Astrocyte of the hippocampus (primary cell): Measurements from ENCODE around the gene LIMS1.
"Not testable (repeated sequence)": the region's sequence is repeated elsewhere in the genome, so short reads cannot be mapped to it uniquely, and the experiment has no call there.

Experiments
- DNase-seq: peaks from one replicate; pipeline ENCODE4 v3.0.0; 2011; ENCODE audit warnings: low read depth, low spot score

Gene LIMS1

DNA sequence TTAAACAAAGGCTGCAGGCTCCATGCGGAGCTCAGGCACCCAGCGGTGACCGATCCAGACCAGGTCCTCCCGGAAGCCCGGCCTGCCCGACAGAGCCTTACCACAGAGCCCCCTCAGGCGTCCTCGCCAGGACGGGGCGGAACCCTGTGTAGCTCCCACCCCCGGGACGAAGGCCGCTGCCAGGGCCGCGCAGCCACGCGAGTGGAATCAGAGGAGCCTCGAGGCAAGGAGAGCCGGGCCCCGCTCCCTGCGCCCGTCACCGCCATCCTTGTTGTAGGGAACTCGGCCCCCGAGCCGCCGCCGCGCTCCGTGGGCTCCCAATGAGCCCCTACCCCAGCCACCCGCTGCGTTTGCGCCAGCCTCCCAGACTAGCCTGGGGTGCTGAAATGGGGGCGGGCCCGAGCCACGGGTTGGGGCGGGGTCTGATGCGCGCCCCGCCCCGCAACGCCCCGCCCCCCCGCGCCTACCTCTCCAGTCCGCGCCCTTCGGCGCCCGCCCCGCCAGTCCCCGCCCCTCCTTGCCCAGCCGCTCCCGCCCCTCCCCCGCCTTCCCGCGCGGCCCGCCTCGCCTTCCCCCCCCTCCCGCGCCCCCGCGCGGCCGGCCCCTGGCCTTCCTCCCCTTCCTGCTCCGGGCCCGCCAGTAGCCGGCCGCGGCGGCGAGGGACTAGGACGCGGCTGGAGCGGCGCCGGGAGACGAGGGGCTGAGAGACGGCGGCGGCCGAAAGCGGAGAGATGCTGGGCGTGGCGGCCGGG lies at the start of gene LIMS1:
Gene LIMS1 (plus strand): TSS at position 639 of the 752 bp plus-strand sequence. CDS start 93 bp downstream, at position 732.
- peak; percentile 96 for DNase-seq

DNA sequence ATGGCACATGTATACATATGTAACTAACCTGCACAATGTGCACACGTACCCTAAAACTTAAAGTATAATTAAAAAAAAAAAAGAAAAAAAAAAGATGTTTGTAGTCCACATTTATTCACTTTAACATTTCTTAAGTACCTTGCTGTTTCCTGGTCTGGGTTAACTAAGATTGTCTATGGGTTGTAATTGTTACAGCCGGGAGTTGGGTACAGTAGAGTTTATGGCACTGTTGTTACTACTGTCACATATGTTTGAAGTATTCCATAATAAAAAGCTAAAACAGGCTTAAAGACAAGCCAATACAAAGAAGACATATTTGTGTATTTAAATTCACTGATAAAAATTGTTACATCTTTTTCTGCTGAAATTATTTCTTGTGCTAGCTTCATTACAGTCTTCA lies 49.0 kb upstream of the LIMS1 start:
- DNase-seq = no peak

- no peak for DNase-seq
Measured at GRCh38 chr2:108490506-108491122, 43.7 kb upstream of the LIMS1 start.

DNA sequence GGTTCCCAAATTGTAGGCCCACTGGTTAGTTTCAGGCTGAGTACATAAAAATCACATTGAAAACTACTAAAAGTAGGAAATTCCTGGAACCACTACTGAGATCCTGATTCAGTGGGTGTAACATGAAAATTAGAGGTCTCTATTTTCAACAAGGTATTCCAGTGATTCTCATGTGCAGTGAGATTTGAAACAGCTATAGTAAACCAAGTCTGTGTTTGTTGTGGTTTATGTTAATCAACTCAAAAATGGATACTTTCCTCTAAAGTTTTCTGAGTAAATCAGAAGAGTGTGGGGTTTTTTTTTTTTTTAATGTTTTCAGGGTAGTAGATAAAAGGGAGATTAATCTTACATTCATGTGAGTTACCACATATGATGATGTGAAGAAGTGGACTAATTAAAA lies 42.4 kb upstream of the LIMS1 start:
- peak; percentile 7 for DNase-seq

DNA sequence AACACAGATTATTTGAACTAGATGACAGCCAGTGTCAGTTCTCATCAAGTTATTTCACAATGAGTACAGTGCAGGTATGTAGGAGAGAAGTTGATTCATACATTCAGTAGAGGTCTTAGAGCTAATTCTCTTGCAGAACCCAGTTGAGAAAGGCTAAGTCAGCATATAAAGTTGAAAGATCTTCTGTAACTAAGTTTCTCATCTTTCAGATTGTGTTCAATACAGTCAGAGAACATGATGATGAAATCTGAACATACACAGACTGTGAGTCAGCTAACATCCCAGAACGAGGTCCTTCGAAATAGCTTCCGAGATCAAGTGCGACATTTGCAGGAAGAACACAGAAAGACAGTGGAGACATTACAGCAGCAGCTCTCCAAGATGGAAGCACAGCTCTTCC lies 41.9 kb upstream of the LIMS1 start:
- DNase-seq = peak; percentile 81

- DNase-seq = not testable (repeated sequence)
Measured at GRCh38 chr2:108496167-108496566, 38.1 kb upstream of the LIMS1 start.

DNA sequence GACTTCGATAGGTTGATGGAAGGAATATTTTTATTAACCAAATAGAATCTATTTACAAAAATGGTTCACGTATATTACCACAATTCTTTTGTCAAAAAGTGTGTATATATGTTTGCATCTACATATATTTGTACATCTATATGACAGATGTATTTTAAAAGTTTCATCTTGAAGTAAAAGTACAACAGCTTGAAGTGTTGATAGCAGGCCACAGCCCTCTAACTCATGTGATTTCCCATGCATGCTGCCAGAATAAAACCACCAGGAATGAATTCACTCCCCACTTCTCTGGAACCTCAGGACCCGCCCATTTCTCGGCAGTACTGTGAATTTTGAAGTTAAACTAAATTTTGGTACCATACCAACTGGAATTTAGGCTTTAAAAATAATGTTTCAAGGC lies 26.6 kb upstream of the LIMS1 start:
- peak; percentile 67 for DNase-seq

DNA sequence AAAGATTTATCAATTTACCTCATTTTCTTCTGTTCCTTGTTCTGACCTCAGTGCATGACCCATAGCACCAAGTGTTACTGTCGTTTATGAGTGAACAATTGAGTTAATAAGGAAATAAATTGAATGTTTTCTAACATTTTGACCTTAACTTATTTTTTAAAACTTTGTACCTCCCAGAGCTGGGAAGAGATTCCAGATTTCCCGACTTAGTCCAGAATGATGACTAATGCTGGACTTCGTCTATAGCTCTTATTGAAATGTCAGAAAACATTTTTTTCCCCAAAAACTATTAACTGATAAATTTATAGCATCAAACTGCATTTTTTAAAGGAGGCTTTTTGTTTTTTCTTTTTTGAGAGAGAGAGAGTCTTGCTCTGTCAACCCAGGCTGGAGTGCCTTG lies 21.8 kb upstream of the LIMS1 start:
- not testable (repeated sequence) for DNase-seq

- DNase-seq = not testable (repeated sequence)
Measured at GRCh38 chr2:108514478-108514877, 19.8 kb upstream of the LIMS1 start.

- not testable (repeated sequence) for DNase-seq
Measured at GRCh38 chr2:108524688-108525087, 9.6 kb upstream of the LIMS1 start.

GRCh38 chr2:108525258-108525657 lies 9.0 kb upstream of the LIMS1 start:
- not testable (repeated sequence) for DNase-seq

DNA sequence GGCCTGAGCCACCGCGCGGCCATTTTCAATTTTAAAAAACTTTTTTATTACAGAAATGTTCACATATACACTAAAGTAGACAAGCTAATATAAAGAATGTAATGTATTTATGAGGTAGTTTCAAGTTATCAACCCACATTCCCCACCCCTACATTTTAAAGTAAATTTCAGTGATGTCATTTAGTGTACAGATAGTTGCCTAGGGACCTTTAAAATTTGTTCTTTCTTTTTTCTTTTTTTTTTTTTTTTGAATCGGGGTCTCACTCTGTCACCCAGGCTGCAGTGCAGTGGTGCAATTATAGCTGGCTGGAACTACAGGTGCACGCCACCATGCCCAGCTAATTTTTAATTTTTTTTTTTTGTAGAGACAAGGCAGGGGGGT lies 2.6 kb upstream of the LIMS1 start:
- DNase-seq = no peak

GRCh38 chr2:108534584-108535356 lies 500 bp downstream of the LIMS1 start:
- DNase-seq = peak; percentile 58

- DNase-seq = peak; percentile 17
Measured at GRCh38 chr2:108535357-108535631, 1.0 kb downstream of the LIMS1 start.

DNA sequence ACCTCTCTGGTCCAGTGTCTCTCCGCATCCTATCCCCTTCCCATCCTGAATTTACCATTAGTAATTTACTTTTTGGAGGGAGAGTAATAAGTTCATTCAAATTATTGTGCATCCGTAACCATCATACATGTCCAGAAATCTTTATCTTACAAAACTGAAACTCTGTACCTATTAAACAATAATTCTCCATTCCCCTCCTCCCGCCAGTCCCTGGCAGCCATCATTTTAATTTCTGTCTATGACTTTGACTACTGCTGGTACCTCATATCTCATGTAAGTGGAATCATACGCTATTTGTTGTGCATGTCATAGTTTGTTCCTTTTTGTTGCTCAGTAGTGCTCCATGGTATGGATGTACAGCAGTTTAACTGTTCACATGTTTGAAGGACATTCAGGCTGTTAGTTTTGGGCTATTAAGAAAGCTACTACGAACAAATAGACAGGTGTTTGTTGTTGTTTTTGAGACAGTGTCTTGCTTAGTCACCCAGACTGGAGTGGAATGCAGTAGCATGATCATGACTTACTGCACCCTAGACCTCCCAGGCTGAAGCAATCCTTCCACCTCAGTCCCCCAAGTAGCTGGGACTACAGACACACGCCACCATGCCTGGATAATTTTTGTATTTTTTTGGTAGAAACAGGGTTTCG lies 2.0 kb downstream of the LIMS1 start:
- peak; percentile 51 for DNase-seq

GRCh38 chr2:108536911-108537310 lies 2.6 kb downstream of the LIMS1 start:
- no peak for DNase-seq

GRCh38 chr2:108538000-108538625 lies 3.8 kb downstream of the LIMS1 start:
- no peak for DNase-seq

DNA sequence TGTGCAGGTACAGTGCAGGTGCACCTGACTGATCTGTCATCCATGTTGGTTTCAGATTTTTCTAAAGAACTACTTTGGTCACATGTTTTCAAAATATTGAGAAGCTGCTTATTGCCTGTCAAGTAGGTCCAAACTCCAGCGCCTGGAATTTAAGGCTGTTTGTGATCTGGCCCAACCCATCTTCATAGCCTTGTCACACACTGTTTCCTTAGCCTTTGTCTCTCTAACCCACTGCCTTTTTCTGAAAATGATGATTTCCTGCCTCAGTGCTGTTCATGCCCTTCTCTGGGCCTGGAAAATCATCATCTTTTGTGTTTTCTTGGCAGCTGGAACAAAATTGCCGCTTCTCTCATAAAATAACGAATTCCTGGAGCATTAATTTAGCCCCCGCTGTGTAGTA lies 7.2 kb downstream of the LIMS1 start:
- no peak for DNase-seq

DNA sequence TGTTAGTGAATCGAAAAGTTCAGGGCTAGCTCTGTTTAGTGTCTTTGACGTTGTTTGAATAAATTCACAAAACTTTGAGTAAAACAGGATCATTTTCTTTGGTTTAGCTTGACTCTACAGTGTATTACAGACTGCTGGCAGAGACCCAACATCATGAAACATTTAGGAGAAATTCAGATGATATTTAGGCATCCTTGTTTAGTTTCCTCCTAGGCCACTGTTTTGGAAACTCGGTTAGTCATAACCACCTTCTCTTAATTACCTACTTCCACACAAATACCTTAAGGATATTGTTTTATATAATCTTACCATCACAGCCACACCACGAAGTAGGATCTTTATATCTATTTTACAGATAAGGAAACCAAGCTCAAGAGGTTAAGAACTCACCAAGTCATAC lies 7.8 kb downstream of the LIMS1 start:
- DNase-seq = peak; percentile 47

DNA sequence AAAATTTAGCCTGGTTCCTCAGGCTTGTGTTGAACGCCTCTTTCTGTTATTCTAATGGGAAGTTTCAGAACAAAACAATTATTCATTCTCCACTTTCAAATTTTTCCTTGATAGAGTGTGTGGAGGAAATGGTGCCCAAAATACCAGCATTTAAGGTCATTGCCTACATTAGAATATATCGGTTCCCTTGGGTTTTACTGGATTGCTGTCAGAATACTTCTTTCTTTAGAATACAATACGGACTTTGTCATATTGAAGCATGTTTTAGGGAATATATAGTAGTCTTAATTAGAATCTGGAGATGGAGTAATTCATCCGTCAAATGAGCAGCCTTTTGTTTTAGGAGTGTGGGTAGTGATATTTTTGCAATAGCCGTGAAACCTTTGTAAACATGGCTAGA lies 13.3 kb downstream of the LIMS1 start:
- no peak for DNase-seq

GRCh38 chr2:108548208-108549003 lies 14.1 kb downstream of the LIMS1 start:
- DNase-seq = peak; percentile 65
